GM21447 (cell line): ENCODE data around the gene OR5H6.
"Not testable (repeated sequence)": the region's sequence is repeated elsewhere in the genome, so short reads cannot be mapped to it uniquely, and the experiment has no call there.

ENCODE experiments used
- ATAC-seq: cut with Tn5 transposase; IDR thresholded peaks from one replicate; pipeline ENCODE4 v1.9.1; 2021; ENCODE audit not compliant: unreplicated experiment

Gene OR5H6

GRCh38 chr3:98263944-98264343 is at the start of gene OR5H6:
OR5H6 (plus strand) TSS chr3:98264244; CDS start chr3:98264333, 89 bp downstream.
- ATAC-seq = no peak

GRCh38 chr3:98215051-98215450 is 49.0 kb upstream of the OR5H6 start:
- no peak for ATAC-seq

DNA sequence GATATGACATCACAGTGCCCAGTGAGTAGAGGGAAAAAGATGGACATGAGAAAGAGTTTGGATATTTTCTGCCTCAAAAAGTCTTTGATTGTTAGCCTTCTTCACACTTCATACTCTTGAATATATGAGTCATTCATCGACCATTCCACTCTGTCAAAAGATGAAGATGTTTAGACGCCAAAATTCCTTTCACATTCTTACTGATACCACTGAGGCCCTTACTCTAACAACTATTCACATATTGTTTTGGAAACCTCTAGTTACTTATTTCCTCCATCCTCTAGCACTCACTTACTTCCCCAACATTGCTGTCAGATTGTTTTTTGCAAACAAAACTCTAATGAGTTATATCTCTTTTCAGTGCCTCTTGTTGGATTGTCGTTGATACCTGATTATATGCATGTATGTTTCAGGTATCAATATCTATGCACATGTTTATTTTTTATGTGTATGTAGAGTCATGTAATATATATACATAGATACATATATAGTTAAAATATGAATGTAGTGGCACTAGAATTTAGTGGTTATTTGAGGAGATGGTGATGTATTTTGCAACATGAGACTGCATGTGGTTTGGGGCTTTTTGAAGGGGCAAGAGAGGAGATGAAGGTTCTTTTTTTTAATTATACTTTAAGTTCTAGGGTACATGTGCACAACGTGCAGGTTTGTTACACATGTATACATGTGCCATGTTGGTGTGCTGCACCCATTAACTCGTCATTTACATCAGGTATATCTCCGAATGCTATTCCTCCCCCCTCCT is 40.0 kb upstream of the OR5H6 start:
- no peak for ATAC-seq

DNA sequence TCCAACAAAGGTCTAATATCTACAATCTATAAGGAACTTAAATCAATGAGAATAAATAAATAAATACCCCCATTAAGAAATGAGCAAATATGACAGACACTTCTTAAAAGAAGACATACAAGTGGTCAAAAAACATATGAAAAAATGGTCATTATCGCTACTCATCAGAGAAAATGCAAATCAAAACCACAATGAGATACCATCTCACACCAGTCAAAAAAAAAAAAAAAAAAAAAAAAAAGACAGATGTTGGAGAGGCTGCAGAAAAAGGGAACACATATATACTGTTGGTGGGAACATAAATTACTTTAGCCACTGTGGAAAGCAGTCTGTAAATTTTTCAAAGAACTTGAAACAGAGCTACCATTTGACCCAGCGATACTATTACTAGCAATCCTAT is 31.6 kb upstream of the OR5H6 start:
- no peak for ATAC-seq

- ATAC-seq = no peak
Measured at GRCh38 chr3:98233468-98233867, 30.6 kb upstream of the OR5H6 start.

GRCh38 chr3:98240131-98240530 is 23.9 kb upstream of the OR5H6 start:
- ATAC-seq = no peak

GRCh38 chr3:98242155-98242554 is 21.9 kb upstream of the OR5H6 start:
- no peak for ATAC-seq

- ATAC-seq = no peak
Measured at GRCh38 chr3:98243843-98244242, 20.2 kb upstream of the OR5H6 start.

GRCh38 chr3:98246142-98246541 is 17.9 kb upstream of the OR5H6 start:
- ATAC-seq = no peak

DNA sequence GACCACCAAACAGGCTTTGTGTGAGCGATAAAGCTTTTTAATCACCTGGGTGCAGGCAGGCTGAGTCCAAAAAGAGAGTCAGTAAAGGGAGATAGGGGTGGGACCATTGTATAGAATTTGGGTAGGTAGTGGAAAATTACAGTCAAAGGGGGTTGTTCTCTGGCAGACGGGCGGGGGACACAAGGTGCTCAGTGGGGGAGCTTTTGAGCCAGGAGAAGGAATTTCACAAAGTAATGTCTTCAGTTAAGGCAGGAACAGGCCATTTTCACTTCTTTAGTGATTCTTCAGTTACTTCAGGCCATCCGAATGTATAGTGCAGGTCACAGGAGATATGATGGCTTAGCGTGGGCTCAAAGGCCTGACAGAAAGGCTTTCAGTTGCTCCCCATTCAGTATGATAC is 8.0 kb upstream of the OR5H6 start:
- not testable (repeated sequence) for ATAC-seq

- peak; percentile 88 for ATAC-seq
Measured at GRCh38 chr3:98259707-98260106, 4.3 kb upstream of the OR5H6 start.

GRCh38 chr3:98262046-98262445 is 2.0 kb upstream of the OR5H6 start:
- no peak for ATAC-seq

DNA sequence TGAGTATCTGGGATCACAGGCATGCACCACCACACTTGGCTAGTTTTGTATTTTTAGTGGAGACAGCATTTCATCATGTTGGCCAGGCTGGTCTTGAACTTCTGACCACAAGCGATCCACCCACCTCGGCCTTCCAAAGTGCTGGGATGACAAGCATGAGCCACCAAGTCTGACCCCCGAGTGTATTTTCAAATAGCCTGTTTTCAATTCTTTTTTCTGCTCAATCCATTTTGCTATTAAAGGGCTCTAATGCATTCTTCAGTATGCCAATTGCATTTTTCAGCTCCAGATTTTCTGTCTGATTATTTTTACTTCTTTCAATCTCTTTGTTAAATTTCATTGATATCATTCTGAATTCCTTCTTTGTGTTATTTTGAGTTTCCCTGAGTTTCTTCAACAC is 5.8 kb downstream of the OR5H6 start:
- no peak for ATAC-seq

DNA sequence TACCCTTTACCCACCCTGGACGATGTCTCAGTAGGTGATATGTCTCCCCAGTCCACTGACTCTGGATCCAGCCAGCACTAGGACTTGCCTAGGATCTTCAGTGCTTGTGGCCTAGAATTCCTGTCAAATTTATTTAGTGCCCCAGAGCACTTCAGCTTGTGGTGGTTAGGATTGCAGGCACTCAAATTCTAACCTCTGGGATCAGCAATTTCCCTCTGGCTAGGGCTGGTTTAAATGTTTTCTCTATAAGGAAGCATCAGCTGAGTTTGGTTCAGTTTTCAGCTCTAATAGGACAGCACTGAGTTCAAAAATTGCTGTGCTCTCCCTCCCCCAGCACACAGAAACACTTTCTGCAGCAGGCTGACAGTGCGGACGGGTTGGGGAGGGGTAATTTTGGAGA is 8.1 kb downstream of the OR5H6 start:
- ATAC-seq = no peak

DNA sequence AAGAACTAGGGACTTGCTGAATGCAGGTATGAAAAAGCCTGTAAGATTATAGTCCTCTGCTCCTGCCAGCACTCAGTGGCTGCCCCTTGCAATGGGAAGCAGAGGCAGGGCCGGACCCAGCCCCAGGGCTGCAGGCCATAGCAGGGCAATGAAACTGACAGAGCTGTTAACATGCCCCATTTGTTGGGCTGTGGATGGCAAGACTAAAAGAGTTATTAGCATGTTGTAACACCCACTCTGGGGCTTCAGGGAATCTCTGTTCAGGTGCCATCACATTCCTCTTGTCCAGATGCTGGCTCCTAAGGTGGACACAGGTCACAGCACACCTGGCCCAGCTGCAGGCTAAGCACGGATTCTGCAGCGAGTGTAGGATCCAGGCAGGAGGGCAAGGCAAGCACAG is 10.9 kb downstream of the OR5H6 start:
- no peak for ATAC-seq

- no peak for ATAC-seq
Measured at GRCh38 chr3:98282205-98282604, 18.2 kb downstream of the OR5H6 start, which contains the start of gene OR5H2. OR5H2 (plus strand) TSS chr3:98282505; CDS start chr3:98282903, 398 bp downstream.

DNA sequence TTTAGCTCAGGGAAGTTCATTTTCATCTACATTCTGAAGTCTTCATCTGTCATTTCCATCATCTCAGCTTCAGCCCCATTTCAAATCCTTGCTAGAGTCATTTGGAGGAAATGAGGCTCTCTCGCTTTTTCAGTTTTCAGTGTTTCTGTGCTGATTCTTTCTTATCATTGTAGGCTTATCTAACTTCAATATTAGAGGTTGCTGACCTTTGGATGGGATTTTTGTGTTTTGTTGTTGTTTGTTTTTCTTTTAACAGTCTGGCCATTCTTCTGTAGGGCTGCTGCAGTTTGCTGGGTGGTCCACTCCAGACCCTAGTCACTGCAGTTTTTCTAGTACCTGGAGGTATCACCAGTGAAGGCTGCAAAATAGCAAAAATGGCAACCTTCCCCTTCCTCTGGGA is 26.9 kb downstream of the OR5H6 start:
- ATAC-seq = no peak

DNA sequence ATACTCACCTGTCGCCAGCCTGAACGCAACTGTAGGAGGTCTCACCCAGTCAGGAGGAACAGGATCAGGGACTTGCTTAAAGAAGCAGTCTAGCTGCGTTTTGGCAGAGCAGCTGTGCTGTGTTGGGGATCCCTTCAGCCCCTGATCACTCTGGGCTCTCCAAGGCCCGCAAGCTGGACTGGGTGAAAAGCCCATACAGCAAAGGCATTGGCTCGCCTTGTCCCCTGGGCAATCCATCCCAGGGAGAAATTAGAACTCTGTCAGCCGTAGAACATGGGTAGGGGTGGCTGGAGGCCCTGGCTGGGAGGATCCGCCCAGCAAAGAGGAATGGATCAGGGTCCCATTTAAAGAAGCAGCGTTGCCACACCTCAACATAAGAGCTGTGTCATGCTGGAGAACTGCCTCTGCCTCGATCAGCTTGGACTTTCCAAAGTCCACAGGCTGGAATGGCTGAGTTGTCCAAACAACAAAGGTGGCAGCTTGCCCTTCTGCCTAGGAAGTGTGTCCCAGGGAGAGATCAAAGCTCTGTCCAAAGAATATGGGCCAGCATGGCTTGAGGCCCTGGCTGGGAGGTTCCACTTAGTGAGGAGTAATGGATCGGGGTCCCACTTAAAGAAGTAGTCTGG is 27.4 kb downstream of the OR5H6 start:
- ATAC-seq = no peak
